GM21390 (cell line): Measurements from ENCODE around the gene MAP2K3.

Experiments
- ATAC-seq: cut with Tn5 transposase; IDR thresholded peaks from one replicate; pipeline ENCODE4 v1.9.1; 2021; ENCODE audit not compliant: unreplicated experiment

The MAP2K3 gene

DNA sequence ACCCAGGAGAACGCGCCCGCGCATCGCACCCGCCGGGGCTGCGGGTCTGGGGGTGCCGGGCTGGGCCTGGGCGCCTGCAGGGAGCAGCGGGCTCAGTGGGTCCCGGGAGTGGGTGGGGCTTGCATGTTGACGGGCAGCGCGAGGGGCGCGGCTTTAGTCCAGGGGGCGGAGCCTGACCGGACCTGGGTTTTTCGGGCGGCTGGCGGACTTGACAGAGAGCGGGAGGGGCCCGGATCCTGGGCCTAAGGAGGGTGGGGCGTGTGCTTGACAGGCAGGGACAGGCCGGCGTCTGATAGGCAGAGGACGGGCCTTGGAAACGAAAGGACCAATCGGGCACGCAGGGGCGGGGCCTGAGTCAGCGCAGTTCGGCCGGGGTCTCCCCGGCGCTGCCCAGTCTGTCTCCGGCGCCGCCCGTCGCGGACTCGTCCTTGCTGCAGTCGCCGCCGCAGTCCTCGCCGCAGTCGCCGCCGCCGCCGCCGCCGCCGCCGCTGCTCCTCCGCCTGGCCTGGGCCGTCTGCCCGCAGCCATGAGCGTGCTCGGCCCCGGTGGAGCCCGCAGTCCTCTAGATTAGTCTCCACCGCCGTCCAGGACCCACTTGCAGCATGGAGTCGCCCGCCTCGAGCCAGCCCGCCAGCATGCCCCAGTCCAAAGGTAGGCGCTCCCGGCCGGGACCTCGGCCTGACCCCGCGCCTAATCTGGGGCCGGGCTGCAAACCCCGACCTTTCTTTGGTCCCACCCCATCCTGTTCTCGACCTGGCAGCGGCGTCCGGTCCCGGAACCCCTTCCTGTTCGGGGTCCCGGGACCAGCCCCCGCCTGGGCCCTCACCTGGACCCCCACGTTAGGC is at the start of gene MAP2K3:
Gene MAP2K3, plus strand, starts transcription at position 393 of the 845 bp plus-strand sequence. Its CDS starts 210 bp downstream, at position 603.
- peak; percentile 68 for ATAC-seq

DNA sequence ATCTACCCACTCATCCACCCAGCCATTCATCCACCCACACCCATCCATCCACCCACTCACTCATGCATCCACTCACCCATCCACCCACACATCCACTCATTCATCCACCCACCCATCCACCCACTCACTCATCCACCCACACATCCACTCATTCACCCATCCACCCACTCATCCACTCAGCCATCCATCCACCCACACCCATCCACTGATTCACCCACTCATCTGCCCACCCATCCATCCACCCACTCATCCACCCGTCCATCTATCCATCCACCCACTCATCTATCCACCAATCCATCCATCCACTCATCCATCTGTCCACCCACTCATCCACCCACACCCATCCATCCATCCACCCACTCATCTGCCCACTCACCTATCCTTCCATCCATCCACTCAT is 48.6 kb upstream of the MAP2K3 start:
- ATAC-seq = no peak

- no peak for ATAC-seq
Measured at GRCh38 chr17:21239680-21240368, 44.7 kb upstream of the MAP2K3 start.

- no peak for ATAC-seq
Measured at GRCh38 chr17:21240369-21241055, 44.0 kb upstream of the MAP2K3 start.

DNA sequence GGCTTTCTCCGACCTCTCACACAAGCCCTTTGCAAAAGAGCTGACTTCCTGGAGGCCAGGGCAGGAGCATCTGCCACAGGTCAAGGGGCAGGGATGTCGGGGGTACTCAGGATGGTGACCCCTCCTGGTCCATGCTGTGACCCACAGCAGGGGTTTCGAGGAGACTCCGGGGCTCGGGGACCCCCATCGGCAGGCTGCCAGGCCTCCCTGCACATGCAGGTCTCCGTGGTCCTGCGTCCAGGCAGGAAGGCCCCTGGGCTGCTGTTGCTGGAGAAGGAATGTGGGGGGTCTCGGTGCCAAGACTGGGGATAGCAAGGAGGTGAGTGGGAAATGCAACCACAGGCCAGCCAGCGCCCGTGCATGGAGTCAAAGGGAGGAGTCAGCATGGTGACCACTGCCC is 42.9 kb upstream of the MAP2K3 start:
- no peak for ATAC-seq

- ATAC-seq = no peak
Measured at GRCh38 chr17:21242026-21242697, 42.3 kb upstream of the MAP2K3 start.

- ATAC-seq = no peak
Measured at GRCh38 chr17:21242780-21243515, 41.6 kb upstream of the MAP2K3 start.

GRCh38 chr17:21243516-21244303 is 40.8 kb upstream of the MAP2K3 start:
- no peak for ATAC-seq

DNA sequence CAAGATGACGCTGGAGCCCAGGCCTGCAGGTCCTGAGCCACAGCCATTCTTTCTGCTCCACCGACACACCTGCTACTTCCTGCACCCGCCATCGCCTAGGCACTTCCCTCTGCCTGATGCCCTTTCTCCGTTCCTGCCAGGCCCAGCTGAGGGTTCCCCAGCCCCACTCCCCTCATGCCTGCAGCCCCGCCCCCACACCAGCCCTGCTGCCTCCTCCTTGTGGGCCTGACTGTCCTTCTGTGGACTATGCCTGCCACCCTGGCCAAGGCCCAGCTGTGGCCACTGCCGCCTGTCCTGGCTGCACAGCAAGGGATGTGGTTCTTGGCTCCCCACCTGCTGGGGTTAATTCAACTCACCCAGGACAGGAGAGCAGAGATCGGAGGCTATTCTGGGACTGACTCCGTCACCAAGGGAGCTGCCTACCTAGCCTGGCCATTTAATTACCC is 38.8 kb upstream of the MAP2K3 start:
- no peak for ATAC-seq

DNA sequence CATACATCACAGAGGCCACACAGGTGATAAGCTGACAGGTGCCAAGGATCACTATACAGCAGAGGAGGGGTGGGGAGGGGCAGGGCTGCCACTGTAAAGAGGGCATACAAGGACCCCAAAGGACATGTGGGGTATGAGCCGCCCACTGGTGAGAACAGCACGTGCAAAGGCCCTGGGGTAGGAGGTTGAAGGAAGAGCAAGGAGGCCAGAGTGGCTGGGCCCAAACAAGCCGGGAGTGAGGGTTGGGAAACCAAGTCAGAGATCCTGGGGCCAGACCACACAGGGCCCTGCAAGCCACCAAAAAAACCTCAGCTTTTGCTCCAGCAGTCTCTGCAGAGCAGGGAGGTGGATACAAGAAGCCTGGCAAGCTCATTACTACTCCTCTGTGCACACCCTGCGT is 37.8 kb upstream of the MAP2K3 start:
- ATAC-seq = no peak

DNA sequence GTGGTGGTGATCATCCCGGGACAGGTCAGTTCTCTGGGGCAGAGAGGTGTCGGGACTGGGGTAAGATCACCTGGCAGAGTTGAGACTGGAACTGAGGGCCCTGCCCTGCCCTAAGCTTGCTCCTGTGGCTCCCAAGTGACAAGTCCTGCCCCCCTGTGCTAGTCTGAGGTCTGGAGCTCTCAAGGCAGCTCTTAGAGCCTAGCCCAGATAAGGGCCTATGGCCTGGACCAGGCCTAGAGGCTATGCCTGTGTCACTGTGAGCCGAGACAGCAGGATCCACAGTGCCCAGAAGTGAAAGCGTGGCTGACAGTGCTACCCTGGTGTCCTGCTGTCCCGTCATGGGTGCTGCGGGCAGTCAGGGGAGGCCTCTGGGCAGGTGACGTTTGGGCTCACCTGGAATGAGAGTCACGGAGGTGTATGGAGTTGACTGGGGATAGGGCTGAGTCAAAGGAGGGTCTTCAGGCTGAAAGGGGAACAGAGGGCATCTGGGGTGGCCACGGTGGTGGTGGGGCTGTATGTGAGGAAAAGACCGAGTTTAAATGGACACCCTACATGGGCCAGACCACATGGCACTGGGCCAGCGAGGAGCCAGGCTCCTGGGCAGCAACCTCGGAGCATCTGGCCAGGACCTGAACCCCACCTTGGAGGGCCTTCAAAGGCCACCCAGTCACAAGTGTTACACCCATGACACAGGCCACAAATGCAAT is 36.8 kb upstream of the MAP2K3 start:
- no peak for ATAC-seq

GRCh38 chr17:21248500-21248899 is 36.0 kb upstream of the MAP2K3 start:
- ATAC-seq = no peak

- no peak for ATAC-seq
Measured at GRCh38 chr17:21249086-21249795, 35.3 kb upstream of the MAP2K3 start.

DNA sequence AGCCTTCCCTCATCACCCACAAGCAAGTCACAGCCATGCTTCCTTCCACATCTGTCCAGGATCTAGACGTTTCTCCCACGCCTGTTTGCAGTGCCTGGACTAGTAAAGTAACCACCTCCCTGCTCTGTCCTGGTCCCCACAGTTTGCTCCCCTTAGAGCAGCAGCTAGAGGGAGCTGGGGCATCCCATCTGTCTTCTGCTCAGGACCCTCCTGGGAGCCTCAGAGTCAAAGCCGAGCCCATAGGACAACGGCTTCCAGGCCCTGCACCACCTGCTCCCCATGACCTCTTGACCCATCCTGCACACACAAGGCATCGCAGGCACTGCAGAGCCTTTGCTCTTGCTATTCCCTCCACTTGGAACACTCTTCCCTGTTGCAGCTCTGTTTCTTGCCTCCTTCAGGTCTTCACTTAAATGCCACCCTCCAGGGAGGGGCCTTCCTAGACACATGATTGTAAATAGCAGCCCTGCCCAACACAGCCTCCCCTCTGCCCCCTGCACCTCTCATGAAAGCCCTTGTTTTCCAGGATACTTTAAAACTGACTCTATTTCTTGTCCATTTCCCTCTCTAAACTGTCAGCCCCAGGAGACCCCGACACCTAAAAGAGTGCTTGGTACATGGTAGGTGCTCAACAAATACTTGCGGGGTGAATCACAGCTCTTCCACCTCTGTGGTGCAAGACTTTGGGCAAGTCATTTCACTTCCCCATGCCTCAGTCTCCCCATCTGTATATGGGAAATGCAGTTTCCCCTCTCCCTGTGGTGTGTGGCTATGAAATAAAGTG is 34.4 kb upstream of the MAP2K3 start:
- ATAC-seq = no peak

GRCh38 chr17:21250854-21251253 is 33.7 kb upstream of the MAP2K3 start:
- no peak for ATAC-seq

- ATAC-seq = no peak
Measured at GRCh38 chr17:21251337-21252010, 33.0 kb upstream of the MAP2K3 start.

- peak; percentile 4 for ATAC-seq
Measured at GRCh38 chr17:21252289-21252795, 32.2 kb upstream of the MAP2K3 start.
